Gastroesophageal sphincter (tissue), 4 donors: ENCODE results near the gene PUS3. TPM values are rescaled to one million over a fixed set of nuclear protein-coding genes. Genes with fewer than 3 reads are reported as not detected.

Experiments used
- ATAC-seq: fragments of 150-250 bp; one replicate; pipeline ENCODE4 v1.9.1; 2016; ENCODE audit warnings: mild to moderate bottlenecking, moderate library complexity
- H3K27ac ChIP-seq, 4 donors: fragments of 200-600 bp; sonication (generic) in 3 of 4; 1 replicate in 3 of 4; 2 replicates in 1 of 4; pipeline ENCODE4 v1.5.1; 2016 to 2019
- H3K27me3 ChIP-seq: fragments of 200-600 bp; sonication (generic); one replicate; pipeline ENCODE4 v1.5.1; 2019
- H3K36me3 ChIP-seq, 2 donors: fragments of 200-600 bp; sonication (generic); one replicate each; pipeline ENCODE4 v1.5.1; 2019; ENCODE audit warnings: control low read depth in 1 of 2
- H3K4me1 ChIP-seq, 3 donors: fragments of 200-600 bp; sonication (generic); 1 replicate in 2 of 3; 2 replicates in 1 of 3; pipeline ENCODE4 v1.5.1; 2016 to 2019; ENCODE audit warnings: control low read depth in 2 of 3
- H3K4me3 ChIP-seq, 2 donors: fragments of 200-600 bp; sonication (generic); one replicate each; pipeline ENCODE4 v1.5.1; 2019; ENCODE audit warnings: mild to moderate bottlenecking in 1 of 2, moderate library complexity in 1 of 2
- H3K9me3 ChIP-seq, 3 donors: fragments of 200-600 bp; sonication (generic); one replicate each; pipeline ENCODE4 v1.5.1; 2017 to 2019; ENCODE audit warnings: control low read depth in 2 of 3
- EP300 ChIP-seq: sonication (generic); formaldehyde crosslinking; IDR thresholded peaks from one replicate; pipeline ENCODE4 v1.6.1; 2017; ENCODE audit warnings: antibody characterized with exemption, mild to moderate bottlenecking
- POLR2A ChIP-seq, 2 donors: fragments of 450-650 bp; IDR thresholded peaks; one replicate each; pipeline ENCODE4 v1.6.1; 2017; ENCODE audit warnings: antibody characterized with exemption in 2 of 2, mild to moderate bottlenecking in 2 of 2, moderate library complexity in 1 of 2
- POLR2AphosphoS5 ChIP-seq: sonication (generic); formaldehyde crosslinking; IDR thresholded peaks from one replicate; pipeline ENCODE4 v1.6.1; 2017; ENCODE audit warnings: antibody characterized with exemption
- WGBS, 2 donors: methylation state at CpG; one replicate each; pipeline ENCODE4 v1.1.5; 2018; ENCODE audit warnings: low coverage in 1 of 2; 5-methylcytosine and 5-hydroxymethylcytosine counted together
- total RNA-seq, 4 donors: library from RNA; depleted of rRNA; stranded (reverse); fragments of >200 nt; gene quantifications; one replicate each; pipeline ENCODE4 v1.1.0, GENCODE V29; 2016
- TF ChIP-seq, protein P1 (sequence below), 4 experiments: fragments of 200-600 bp in 2 of 4; fragments of 450-650 bp in 2 of 4; sonication (generic) in 1 of 4; IDR thresholded peaks; one replicate each; pipeline ENCODE4 v1.5.1; 2017 to 2019; ENCODE audit warnings: antibody characterized with exemption in 4 of 4, mild to moderate bottlenecking in 2 of 4, moderate library complexity in 2 of 4

PUS3 gene, protein sequence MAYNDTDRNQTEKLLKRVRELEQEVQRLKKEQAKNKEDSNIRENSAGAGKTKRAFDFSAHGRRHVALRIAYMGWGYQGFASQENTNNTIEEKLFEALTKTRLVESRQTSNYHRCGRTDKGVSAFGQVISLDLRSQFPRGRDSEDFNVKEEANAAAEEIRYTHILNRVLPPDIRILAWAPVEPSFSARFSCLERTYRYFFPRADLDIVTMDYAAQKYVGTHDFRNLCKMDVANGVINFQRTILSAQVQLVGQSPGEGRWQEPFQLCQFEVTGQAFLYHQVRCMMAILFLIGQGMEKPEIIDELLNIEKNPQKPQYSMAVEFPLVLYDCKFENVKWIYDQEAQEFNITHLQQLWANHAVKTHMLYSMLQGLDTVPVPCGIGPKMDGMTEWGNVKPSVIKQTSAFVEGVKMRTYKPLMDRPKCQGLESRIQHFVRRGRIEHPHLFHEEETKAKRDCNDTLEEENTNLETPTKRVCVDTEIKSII
- 10 to 100 TPM in 1 of 4 donors, 1 to 10 TPM in 3; 7.8 to 15.9 (median 9.1) TPM for total RNA-seq

GRCh38 chr11:125902927-125903710 is at the start of gene PUS3:
PUS3 (minus strand) TSS chr11:125903206; CDS start chr11:125896284, 6,922 bp downstream.
- peaks cover 0 to 17% of the 10 kb centered on the region in 2 donors for H3K36me3 ChIP-seq
- H3K27ac ChIP-seq = peak within 1 kb of the TSS; percentile 74 to 98 (median 80)
- ATAC-seq = peak; percentile 93
- 3 to 4% methylated on average over 20 to 22 of the region's 31 CpGs for WGBS, 2 donors
- H3K4me3 ChIP-seq = peak within 1 kb of the TSS; percentile 52 to 100
- H3K4me1 ChIP-seq = peaks cover 0 to 31% (median 16%) of the 10 kb centered on the region in 3 donors
- TF ChIP-seq POLR2AphosphoS5 (peak; percentile 82), EP300 (no peak), POLR2A (IDR thresholded peaks at IDR 0.05) (peak in 1 of 2 donors; percentile 31)
- TF ChIP-seq, protein P1, sequence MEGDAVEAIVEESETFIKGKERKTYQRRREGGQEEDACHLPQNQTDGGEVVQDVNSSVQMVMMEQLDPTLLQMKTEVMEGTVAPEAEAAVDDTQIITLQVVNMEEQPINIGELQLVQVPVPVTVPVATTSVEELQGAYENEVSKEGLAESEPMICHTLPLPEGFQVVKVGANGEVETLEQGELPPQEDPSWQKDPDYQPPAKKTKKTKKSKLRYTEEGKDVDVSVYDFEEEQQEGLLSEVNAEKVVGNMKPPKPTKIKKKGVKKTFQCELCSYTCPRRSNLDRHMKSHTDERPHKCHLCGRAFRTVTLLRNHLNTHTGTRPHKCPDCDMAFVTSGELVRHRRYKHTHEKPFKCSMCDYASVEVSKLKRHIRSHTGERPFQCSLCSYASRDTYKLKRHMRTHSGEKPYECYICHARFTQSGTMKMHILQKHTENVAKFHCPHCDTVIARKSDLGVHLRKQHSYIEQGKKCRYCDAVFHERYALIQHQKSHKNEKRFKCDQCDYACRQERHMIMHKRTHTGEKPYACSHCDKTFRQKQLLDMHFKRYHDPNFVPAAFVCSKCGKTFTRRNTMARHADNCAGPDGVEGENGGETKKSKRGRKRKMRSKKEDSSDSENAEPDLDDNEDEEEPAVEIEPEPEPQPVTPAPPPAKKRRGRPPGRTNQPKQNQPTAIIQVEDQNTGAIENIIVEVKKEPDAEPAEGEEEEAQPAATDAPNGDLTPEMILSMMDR (IDR thresholded peaks at IDR 0.05) = no peak
- no peaks in the 10 kb centered on the region for H3K9me3 ChIP-seq
- H3K27me3 ChIP-seq = peaks cover 36% of the 10 kb centered on the region

DNA sequence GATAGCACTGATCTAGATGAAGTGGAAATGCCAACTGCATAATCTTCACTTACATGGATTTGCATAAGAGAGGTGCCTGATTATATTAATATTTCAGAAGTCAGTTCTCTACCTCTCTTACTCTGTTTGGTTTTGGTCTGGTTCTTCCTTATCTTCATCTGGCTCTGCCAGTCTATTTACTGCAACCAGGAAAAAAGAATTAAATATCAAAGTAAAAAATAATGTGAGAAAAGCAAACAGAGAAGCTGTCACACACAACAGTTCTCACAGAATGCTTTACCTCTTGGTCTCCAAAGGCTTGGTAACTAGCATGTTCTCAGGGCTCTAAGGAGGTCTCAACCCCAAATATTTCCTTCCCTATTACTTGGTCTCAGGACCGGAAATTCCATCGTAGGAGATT is 49.6 kb upstream of the PUS3 start:
- peaks cover 0 to 14% of the 10 kb centered on the region in 2 donors for H3K36me3 ChIP-seq
- H3K4me1 ChIP-seq = peaks cover 0 to 38% (median 21%) of the 10 kb centered on the region in 3 donors
- peak overlapping the region in 1 of 4 donors; percentile 64 for H3K27ac ChIP-seq
- no peak for ATAC-seq
- H3K9me3 ChIP-seq = no peaks in the 10 kb centered on the region
- H3K4me3 ChIP-seq = no peak overlapping the region
- H3K27me3 ChIP-seq = no peaks in the 10 kb centered on the region
- 42 to 44% methylated on average over 2 of the region's 2 CpGs for WGBS, 2 donors
- no peak for TF ChIP-seq POLR2A (IDR thresholded peaks at IDR 0.05)
- TF ChIP-seq POLR2AphosphoS5 = no peak
- no peak for TF ChIP-seq EP300
- TF ChIP-seq, protein P1 (IDR thresholded peaks at IDR 0.05) = no peak

DNA sequence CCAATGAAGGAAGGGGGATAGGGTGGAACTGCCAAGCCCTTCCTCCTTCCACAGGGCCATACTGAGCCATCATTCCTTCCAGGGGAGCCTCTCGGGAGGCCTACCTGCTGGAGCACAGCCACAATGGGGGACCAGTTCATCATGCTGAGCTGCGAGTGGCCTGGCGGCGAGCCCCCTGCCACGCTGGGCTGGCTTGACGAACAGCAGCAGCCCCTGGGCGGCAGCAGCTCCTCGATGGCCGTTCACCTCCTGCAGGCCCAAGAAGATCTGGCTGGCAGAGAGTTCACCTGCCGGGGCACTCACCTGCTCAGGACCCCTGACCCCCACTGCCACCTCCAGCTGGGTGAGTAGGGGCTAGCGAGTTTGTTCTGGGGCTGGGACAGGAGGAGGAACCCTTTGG is 48.7 kb upstream of the PUS3 start:
- ATAC-seq = no peak
- H3K27ac ChIP-seq = peak overlapping the region in 3 of 4 donors; percentile 59 to 64 (median 64)

DNA sequence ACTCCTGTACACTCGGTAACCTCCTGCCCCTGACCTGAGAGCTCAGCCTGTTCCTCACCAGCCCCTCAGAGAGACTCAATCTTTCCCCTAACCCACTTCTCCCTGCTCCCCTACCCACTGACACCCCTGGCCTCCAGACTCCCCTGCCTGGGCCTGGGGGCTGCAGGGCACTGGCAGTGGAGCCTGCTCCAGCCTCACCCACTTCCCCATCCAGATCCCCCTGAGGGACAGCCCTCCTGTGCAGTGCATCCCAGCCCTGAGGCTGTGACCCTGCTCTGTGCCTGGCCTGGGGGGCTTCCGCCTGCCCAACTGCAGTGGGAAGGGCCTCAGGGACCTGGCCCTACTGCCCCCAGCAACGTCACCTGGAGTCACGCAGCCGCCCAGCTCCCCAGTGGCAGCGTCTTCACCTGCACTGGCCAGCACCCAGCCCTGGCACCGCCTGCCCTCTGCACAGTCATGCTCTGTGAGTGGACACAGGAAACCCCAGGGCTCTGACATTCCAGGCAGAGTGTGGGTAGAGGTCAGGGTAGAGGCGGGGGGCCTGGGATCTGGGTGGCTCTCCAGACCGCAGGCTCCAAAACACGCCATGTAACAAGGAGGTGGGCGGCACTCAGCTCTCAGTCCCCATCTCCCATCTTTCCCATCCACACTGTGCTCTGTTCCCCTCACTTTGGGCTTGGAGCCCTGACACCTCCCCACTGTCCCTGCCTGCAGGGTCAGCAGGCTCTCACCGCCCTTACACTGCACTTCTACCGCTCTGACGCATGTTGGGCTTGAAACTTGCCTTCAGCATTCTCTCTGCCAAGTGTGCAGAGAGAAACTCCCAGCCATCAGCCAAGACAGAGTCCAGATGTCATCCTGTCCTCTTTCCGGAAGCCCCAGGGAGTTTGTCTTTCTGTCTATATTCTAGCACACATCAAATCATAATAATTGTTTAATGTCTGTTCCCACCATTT is 48.0 kb upstream of the PUS3 start:
- no peak overlapping the region for H3K4me3 ChIP-seq
- H3K36me3 ChIP-seq = peaks cover 0 to 6% of the 10 kb centered on the region in 2 donors
- no peaks in the 10 kb centered on the region for H3K27me3 ChIP-seq
- TF ChIP-seq POLR2AphosphoS5 (peak; percentile 79), POLR2A (IDR thresholded peaks at IDR 0.05) (no peak), EP300 (no peak)
- TF ChIP-seq, protein P1 (IDR thresholded peaks at IDR 0.05) = no peak
- no peaks in the 10 kb centered on the region for H3K9me3 ChIP-seq
- peak; percentile 84 for ATAC-seq
- 34 to 100% methylated on average over 1 to 8 of the region's 15 CpGs for WGBS, 2 donors
- peaks cover 0 to 33% (median 21%) of the 10 kb centered on the region in 3 donors for H3K4me1 ChIP-seq
- peak overlapping the region in 3 of 4 donors; percentile 59 to 69 (median 64) for H3K27ac ChIP-seq

More for the DNA sequence above, 48.7 kb upstream of the PUS3 start:
- peaks cover 0 to 34% (median 21%) of the 10 kb centered on the region in 3 donors for H3K4me1 ChIP-seq
- peaks cover 0 to 13% of the 10 kb centered on the region in 2 donors for H3K36me3 ChIP-seq
- no peaks in the 10 kb centered on the region for H3K9me3 ChIP-seq
- no peak overlapping the region for H3K4me3 ChIP-seq
- no peaks in the 10 kb centered on the region for H3K27me3 ChIP-seq
- WGBS, 2 donors = 0% methylated on average over 1 of the region's 11 CpGs; no CpG with 5 or more reads in 1 of the 2 donors
- no peak for TF ChIP-seq EP300
- no peak for TF ChIP-seq POLR2AphosphoS5
- no peak for TF ChIP-seq POLR2A (IDR thresholded peaks at IDR 0.05)
- TF ChIP-seq, protein P1 (IDR thresholded peaks at IDR 0.05) = no peak
